Panc1 (cell line): ENCODE measurements around the gene RPRD2.

Source experiments
- POLR2AphosphoS5 ChIP-seq: IDR thresholded peaks from 2 replicates; pipeline ENCODE4 v1.6.1; 2012; ENCODE audit warnings: mild to moderate bottlenecking, low read depth, low read length, moderate library complexity
- SIN3A ChIP-seq: IDR thresholded peaks from 2 replicates; pipeline ENCODE4 v1.6.1; 2012; ENCODE audit warnings: low read depth, mild to moderate bottlenecking, low read length, moderate library complexity, borderline replicate concordance; ENCODE audit not compliant: insufficient read depth
- TCF7L2 ChIP-seq: IDR thresholded peaks from 2 replicates; pipeline ENCODE4 v1.6.1; 2011; ENCODE audit warnings: mild to moderate bottlenecking, low read depth, low read length, inconsistent platforms
- TF ChIP-seq, protein P1 (sequence below): fragments of 450-650 bp; IDR thresholded peaks from 2 replicates; pipeline ENCODE4 v1.5.1; 2017; ENCODE audit warnings: mild to moderate bottlenecking
- TF ChIP-seq, protein P2 (sequence below), 2 experiments: IDR thresholded peaks; 2 replicates each; pipeline ENCODE4 v1.6.1; 2011 to 2012; ENCODE audit warnings: low read depth in 2 of 2, control low read depth in 1 of 2, low read length in 1 of 2, mild to moderate bottlenecking in 1 of 2, moderate library complexity in 1 of 2; ENCODE audit not compliant: insufficient read depth in 1 of 2

DNA sequence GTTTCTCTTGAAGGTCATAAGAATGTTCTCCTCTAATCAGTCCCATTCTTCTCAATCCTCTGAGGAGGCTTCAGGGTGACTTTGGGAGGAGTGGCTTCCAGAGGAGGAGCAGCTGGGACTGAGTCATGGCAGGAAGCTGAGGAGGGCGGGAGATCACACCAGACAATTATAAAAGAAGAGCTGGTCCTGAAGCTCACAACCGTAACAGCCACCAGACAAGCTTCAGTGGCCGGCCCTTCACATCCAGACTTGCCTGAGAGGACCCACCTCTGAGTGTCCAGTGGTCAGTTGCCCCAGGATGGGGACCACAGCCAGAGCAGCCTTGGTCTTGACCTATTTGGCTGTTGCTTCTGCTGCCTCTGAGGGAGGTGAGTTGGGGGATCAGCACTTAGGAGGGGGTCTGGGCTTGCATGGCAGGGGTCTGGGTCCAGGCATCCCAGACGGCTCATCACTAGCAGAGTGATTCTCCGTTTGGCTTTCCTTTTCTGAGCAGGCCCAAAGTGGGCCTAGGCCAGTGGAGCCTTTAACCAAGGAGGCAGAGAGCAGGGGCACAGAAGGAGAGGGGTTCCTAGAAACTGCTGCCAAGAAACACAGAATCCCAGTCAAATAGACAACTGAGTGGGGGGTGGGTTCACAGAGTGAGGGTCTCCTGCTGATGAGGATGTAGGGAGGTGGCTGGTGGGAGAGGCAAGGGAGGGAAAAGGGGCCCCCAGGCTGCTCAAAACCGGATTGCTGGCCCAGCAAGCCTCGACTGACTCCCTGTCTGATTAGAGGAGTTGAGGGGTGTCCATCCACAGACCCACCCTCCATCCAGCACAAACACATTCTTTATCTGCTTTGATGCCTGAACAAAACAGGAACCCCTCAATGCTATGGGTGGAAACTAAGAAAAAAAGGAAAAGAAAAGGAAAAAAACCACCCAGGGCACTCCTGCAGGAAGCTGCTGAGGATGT, 144.2 kb downstream of the RPRD2 start, which contains the start of gene ECM1:
- TF ChIP-seq, protein P1, sequence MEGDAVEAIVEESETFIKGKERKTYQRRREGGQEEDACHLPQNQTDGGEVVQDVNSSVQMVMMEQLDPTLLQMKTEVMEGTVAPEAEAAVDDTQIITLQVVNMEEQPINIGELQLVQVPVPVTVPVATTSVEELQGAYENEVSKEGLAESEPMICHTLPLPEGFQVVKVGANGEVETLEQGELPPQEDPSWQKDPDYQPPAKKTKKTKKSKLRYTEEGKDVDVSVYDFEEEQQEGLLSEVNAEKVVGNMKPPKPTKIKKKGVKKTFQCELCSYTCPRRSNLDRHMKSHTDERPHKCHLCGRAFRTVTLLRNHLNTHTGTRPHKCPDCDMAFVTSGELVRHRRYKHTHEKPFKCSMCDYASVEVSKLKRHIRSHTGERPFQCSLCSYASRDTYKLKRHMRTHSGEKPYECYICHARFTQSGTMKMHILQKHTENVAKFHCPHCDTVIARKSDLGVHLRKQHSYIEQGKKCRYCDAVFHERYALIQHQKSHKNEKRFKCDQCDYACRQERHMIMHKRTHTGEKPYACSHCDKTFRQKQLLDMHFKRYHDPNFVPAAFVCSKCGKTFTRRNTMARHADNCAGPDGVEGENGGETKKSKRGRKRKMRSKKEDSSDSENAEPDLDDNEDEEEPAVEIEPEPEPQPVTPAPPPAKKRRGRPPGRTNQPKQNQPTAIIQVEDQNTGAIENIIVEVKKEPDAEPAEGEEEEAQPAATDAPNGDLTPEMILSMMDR: no peak
- TF ChIP-seq TCF7L2 (no peak), POLR2AphosphoS5 (no peak), SIN3A (no peak)
- TF ChIP-seq, protein P2, sequence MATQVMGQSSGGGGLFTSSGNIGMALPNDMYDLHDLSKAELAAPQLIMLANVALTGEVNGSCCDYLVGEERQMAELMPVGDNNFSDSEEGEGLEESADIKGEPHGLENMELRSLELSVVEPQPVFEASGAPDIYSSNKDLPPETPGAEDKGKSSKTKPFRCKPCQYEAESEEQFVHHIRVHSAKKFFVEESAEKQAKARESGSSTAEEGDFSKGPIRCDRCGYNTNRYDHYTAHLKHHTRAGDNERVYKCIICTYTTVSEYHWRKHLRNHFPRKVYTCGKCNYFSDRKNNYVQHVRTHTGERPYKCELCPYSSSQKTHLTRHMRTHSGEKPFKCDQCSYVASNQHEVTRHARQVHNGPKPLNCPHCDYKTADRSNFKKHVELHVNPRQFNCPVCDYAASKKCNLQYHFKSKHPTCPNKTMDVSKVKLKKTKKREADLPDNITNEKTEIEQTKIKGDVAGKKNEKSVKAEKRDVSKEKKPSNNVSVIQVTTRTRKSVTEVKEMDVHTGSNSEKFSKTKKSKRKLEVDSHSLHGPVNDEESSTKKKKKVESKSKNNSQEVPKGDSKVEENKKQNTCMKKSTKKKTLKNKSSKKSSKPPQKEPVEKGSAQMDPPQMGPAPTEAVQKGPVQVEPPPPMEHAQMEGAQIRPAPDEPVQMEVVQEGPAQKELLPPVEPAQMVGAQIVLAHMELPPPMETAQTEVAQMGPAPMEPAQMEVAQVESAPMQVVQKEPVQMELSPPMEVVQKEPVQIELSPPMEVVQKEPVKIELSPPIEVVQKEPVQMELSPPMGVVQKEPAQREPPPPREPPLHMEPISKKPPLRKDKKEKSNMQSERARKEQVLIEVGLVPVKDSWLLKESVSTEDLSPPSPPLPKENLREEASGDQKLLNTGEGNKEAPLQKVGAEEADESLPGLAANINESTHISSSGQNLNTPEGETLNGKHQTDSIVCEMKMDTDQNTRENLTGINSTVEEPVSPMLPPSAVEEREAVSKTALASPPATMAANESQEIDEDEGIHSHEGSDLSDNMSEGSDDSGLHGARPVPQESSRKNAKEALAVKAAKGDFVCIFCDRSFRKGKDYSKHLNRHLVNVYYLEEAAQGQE (IDR thresholded peaks at IDR 0.05; ENCODE audit: insufficient read depth in 1 of 2, low read depth in 2 of 2, low read length in 1 of 2): no peak
